Measurements from ENCODE around the gene UBAC2. TPM values are rescaled to one million over a fixed set of nuclear protein-coding genes. Genes with fewer than 3 reads are reported as not detected.

UBAC2 gene
- total and polyA plus RNA-seq, 2 of the 4 experiments (the other 2 are of a cell fraction) = 20.8 to 36.3 TPM

DNA sequence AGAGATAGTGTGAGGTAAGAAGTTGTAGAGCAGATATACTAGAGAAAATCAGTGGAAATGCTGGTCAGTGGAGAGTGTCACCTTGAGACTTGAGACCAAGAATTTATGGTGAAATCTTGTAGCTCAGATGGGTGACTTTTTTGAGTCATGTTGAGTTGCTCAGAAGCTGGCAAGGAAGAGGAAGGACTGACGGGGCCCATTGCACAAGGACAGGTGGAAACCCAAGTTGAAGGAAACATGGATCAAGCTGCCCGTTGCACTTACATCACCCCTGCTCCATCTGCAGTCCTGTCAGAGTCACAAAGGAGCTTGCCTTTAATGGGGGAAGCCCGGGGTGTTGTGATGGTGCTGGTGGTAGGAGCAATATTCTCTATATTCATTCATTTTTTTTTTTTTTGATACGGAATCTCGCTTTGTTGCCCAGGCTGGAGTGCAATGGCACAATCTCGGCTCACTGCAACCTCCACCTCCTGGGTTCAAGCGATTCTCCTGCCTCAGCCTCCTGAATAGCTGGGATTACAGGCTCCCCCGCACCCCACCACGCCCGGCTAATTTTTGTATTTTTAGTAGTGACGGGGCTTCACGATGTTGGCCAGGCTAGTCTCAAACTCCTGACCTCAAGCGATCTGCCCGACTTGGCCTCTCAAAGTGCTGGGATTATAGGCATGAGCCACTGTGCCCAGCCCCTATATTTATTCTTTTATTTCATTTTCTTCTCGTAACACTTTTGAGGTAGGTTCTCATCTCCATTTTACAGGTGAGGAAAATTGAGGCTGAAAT, 27.4 kb downstream of the UBAC2 start:
- dilution Hi-C loops (cut with HindIII; ENCODE audit: low sequenced_read_pairs, unreplicated experiment) = no loop called here
- no peaks in the 10 kb centered on the region for H3K27me3 ChIP-seq (ENCODE audit: control insufficient read depth, insufficient read depth, low read length)
- ChIA-PET POLR2A (ENCODE audit: unreplicated experiment) (no interaction called here), CTCF (no interaction called here)
- no peak overlapping the region; the same call in 1 of the 2 replicates for H3K18ac ChIP-seq (ENCODE audit: low read depth, low read length)
- peaks cover 53 to 64% of the 10 kb centered on the region in 2 experiments for H3K79me1 ChIP-seq (ENCODE audit: low read depth in 1 of 2, low read length in 2 of 2)
- H4K8ac ChIP-seq (ENCODE audit: low read depth in 2 of 2, low read length in 2 of 2) = peak overlapping the region in 1 of 2 experiments; percentile 2; a peak in 1 of 4 replicates
- peaks cover 16% of the 10 kb centered on the region for H3K4me1 ChIP-seq (ENCODE audit: control insufficient read depth, insufficient read depth, low read length)
- H4K5ac ChIP-seq (ENCODE audit: low read depth, low read length) = no peak overlapping the region
- peak overlapping the region; percentile 32 for H2BK5ac ChIP-seq (ENCODE audit: low read depth, low read length, poor library complexity, severe bottlenecking)
- intact Hi-C loops (cut with micrococcal nuclease) = no loop called here
- H3K56ac ChIP-seq (ENCODE audit: extremely low read depth, insufficient read depth, low read length) = no peak overlapping the region
- H3K36me3 ChIP-seq (ENCODE audit: control insufficient read depth, insufficient read depth, low read length) = no peaks in the 10 kb centered on the region
- no peak for ATAC-seq (ENCODE audit: low read depth)
- TF ChIP-seq BHLHE40 (IDR thresholded peaks at IDR 0.05; ENCODE audit: low read depth, low read length) (no peak), CEBPB (IDR thresholded peaks at IDR 0.05; ENCODE audit: low read depth, low read length) (0 out of 2 replicates have a peak, but pooled peaks have one; percentile 6), FOS (IDR thresholded peaks at IDR 0.05; ENCODE audit: low read depth, low read length) (no peak), MXI1 (IDR thresholded peaks at IDR 0.05; ENCODE audit: borderline replicate concordance, low read depth, low read length) (no peak), RCOR1 (IDR thresholded peaks at IDR 0.05; ENCODE audit: insufficient replicate concordance, low read length) (no peak)
- TF ChIP-seq, protein P1, sequence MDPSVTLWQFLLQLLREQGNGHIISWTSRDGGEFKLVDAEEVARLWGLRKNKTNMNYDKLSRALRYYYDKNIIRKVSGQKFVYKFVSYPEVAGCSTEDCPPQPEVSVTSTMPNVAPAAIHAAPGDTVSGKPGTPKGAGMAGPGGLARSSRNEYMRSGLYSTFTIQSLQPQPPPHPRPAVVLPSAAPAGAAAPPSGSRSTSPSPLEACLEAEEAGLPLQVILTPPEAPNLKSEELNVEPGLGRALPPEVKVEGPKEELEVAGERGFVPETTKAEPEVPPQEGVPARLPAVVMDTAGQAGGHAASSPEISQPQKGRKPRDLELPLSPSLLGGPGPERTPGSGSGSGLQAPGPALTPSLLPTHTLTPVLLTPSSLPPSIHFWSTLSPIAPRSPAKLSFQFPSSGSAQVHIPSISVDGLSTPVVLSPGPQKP (IDR thresholded peaks at IDR 0.05; ENCODE audit: borderline replicate concordance, low read depth, low read length) = no peak
- H3K9me1 ChIP-seq (ENCODE audit: insufficient read depth, low read length) = peaks cover 31% of the 10 kb centered on the region
- peak overlapping the region; percentile 63 for H3K4ac ChIP-seq (ENCODE audit: low read depth, low read length)
- 0 out of 2 replicates have a peak overlapping the region, but pooled peaks have one; percentile 16 for H3K27ac ChIP-seq (ENCODE audit: insufficient read depth, low read length)
- peak overlapping the region; percentile 34; the same call in 1 of the 2 replicates for H3K23ac ChIP-seq (ENCODE audit: low read depth, low read length)
- H2BK120ac ChIP-seq (ENCODE audit: low read depth, low read length) = peak overlapping the region; percentile 67; the same call in 1 of the 2 replicates
- peaks cover 29% of the 10 kb centered on the region for H4K20me1 ChIP-seq (ENCODE audit: insufficient read depth, low read length)
- H3K4me2 ChIP-seq (ENCODE audit: low read depth, low read length) = no peak overlapping the region
- DNase-seq = no peak
- in situ Hi-C loops (cut with MboI; ENCODE audit: low sequenced_read_pairs) = no loop called here
- H4K91ac ChIP-seq (ENCODE audit: insufficient read depth, low read depth, low read length) = peak overlapping the region; percentile 45
- WGBS, 2 experiments (ENCODE audit: extremely low coverage in 2 of 2, insufficient read length in 1 of 2) = no CpG with 5 or more reads among the region's 15 CpGs
- peak overlapping the region; percentile 96; the same call in 1 of the 2 replicates for H2AK5ac ChIP-seq (ENCODE audit: low read depth, low read length)
- no peak overlapping the region for H3K9ac ChIP-seq (ENCODE audit: low read depth, low read length)
- peak overlapping the region; percentile 73 for H3K14ac ChIP-seq (replicated peaks; ENCODE audit: low read depth, low read length)
- no peak overlapping the region for H2AK9ac ChIP-seq (replicated peaks; ENCODE audit: low read depth, low read length, poor library complexity)
- no peak overlapping the region for H3K4me3 ChIP-seq (ENCODE audit: insufficient read depth, low read depth, low read length)
- peak overlapping the region; percentile 85 for H2BK20ac ChIP-seq (ENCODE audit: low read depth, low read length)
- BruUV-seq (replicated peaks) = no TSS peak
- peak overlapping the region; percentile 93; the same call in 1 of the 3 replicates for H2BK15ac ChIP-seq (ENCODE audit: low read depth, low read length)
- no peak overlapping the region for H2AFZ ChIP-seq (replicated peaks; ENCODE audit: low read length, poor library complexity)
- H3K9me3 ChIP-seq (ENCODE audit: control insufficient read depth, insufficient read depth, low read length) = no peaks in the 10 kb centered on the region

All from IMR-90 (cell line).